Fibroblast of lung (primary cell): Measurements from ENCODE around the gene TMEM176B. TPM values are rescaled to one million over a fixed set of nuclear protein-coding genes. Genes with fewer than 3 reads are reported as not detected.
A peak's percentile ranks its signal among the peaks of the same experiment; 100 is the strongest.

Experiments
- DNase-seq, 2 donors: peaks; one replicate each; pipeline versions ENCODE4 v3.0.0 to v3.0.0-alpha.2; 2010; ENCODE audit warnings: low read depth in 2 of 2
- H2AFZ ChIP-seq: 2 replicates; pipeline ENCODE4 v1.5.1; 2012; ENCODE audit warnings: low read length, control low read depth, inconsistent platforms
- H3K27ac ChIP-seq: 2 replicates; pipeline ENCODE4 v1.5.1; 2011; ENCODE audit warnings: low read length, control low read depth; ENCODE audit not compliant: insufficient read depth
- H3K27me3 ChIP-seq: 2 replicates; pipeline ENCODE4 v1.5.1; 2011; ENCODE audit warnings: mild to moderate bottlenecking, low read length; ENCODE audit not compliant: control insufficient read depth, insufficient read depth
- H3K36me3 ChIP-seq: 2 replicates; pipeline ENCODE4 v1.5.1; 2011; ENCODE audit warnings: low read length; ENCODE audit not compliant: control insufficient read depth, insufficient read depth
- H3K4me1 ChIP-seq: 2 replicates; pipeline ENCODE4 v1.5.1; 2011; ENCODE audit warnings: low read length; ENCODE audit not compliant: control insufficient read depth, insufficient read depth; ENCODE audit errors: extremely low read depth
- H3K4me2 ChIP-seq: 2 replicates; pipeline ENCODE4 v1.5.1; 2011; ENCODE audit warnings: low read length, control low read depth; ENCODE audit not compliant: insufficient read depth; ENCODE audit errors: extremely low read depth
- H3K4me3 ChIP-seq, 4 experiments: fragments of 200-600 bp in 1 of 4; sonication (generic) in 1 of 4; replicated peaks in 1 of 4; 2 replicates each; pipeline ENCODE4 v1.5.1; 2011 to 2016; ENCODE audit warnings: low read length in 4 of 4, low read depth in 3 of 4, mild to moderate bottlenecking in 3 of 4, control low read depth in 2 of 4, inconsistent platforms in 1 of 4, mixed read lengths in 1 of 4; ENCODE audit not compliant: insufficient read depth in 1 of 4; ENCODE audit errors: control extremely low read depth in 1 of 4
- H3K79me2 ChIP-seq: 2 replicates; pipeline ENCODE4 v1.5.1; 2012; ENCODE audit warnings: mild to moderate bottlenecking, low read length, inconsistent platforms; ENCODE audit not compliant: control insufficient read depth, insufficient read depth
- H3K9ac ChIP-seq: 2 replicates; pipeline ENCODE4 v1.5.1; 2011; ENCODE audit warnings: mild to moderate bottlenecking, low read length, control low read depth; ENCODE audit not compliant: insufficient read depth
- H3K9me3 ChIP-seq: 2 replicates; pipeline ENCODE4 v1.5.1; 2012; ENCODE audit warnings: low read depth, low read length; ENCODE audit not compliant: control insufficient read depth, insufficient read depth
- H4K20me1 ChIP-seq: 2 replicates; pipeline ENCODE4 v1.5.1; 2011; ENCODE audit warnings: low read length; ENCODE audit not compliant: control insufficient read depth, insufficient read depth; ENCODE audit errors: extremely low read depth
- CTCF ChIP-seq, 2 donors: IDR thresholded peaks in 1 of 2; conservative IDR thresholded peaks in 1 of 2; 1 replicate in 1 of 2; 2 replicates in 1 of 2; pipeline ENCODE4 v1.5.1; 2011 to 2012; ENCODE audit warnings: low read length in 2 of 2, control low read depth in 1 of 2, inconsistent platforms in 1 of 2, low read depth in 1 of 2, mild to moderate bottlenecking in 1 of 2
- EZH2 ChIP-seq: IDR thresholded peaks from 2 replicates; pipeline ENCODE4 v1.5.1; 2012; ENCODE audit warnings: low read length, control low read depth, mild to moderate bottlenecking; ENCODE audit errors: missing control alignments
- polyA plus RNA-seq, 2 donors: library from polyadenylated mRNA; depleted of rRNA in 1 of 2; stranded (reverse) in 1 of 2; unstranded in 1 of 2; fragments of >200 nt; gene quantifications; 2 replicates each; pipeline ENCODE4 v1.2.1, GENCODE V29; 2011 to 2012; ENCODE audit warnings: missing spikeins in 1 of 2
- total RNA-seq: library from RNA; depleted of rRNA; stranded (reverse); fragments of >200 nt; gene quantifications from 2 replicates; pipeline ENCODE4 v1.2.1, GENCODE V29; 2014

TMEM176B gene
- total and polyA plus RNA-seq, 2 donors (not counting 1 experiment from before 2014, with no cell fraction given), result 0.78 to 26.8 TPM

DNA sequence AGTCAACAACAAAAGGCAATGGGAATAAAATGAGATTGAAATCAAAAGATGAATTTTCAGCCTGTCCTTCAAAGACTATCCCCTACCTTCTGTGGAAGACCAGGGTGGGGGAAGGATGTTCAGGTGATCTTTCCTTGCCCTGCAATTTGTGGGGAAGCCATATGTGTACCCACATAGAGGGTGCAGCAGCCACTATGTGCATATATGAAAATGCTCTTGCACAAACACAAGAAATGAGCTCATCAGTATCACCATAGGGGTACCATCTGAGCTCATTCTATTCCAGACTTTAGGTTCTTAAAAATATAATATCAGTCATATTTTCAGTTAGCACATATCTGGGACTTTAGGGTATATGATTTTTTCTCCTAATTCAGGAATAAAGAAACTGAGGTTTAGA lies 45.2 kb downstream of the TMEM176B start:
- no peaks in the 10 kb centered on the region for H4K20me1 ChIP-seq
- no peak overlapping the region for H2AFZ ChIP-seq
- no peak for DNase-seq
- no peaks in the 10 kb centered on the region for H3K79me2 ChIP-seq
- no peak overlapping the region for H3K9ac ChIP-seq
- H3K4me1 ChIP-seq, result no peaks in the 10 kb centered on the region
- no peak overlapping the region for H3K4me2 ChIP-seq
- H3K27me3 ChIP-seq, result no peaks in the 10 kb centered on the region
- H3K36me3 ChIP-seq, result no peaks in the 10 kb centered on the region
- H3K4me3 ChIP-seq, result no peak overlapping the region
- no peaks in the 10 kb centered on the region for H3K9me3 ChIP-seq
- H3K27ac ChIP-seq, result no peak overlapping the region
- TF ChIP-seq EZH2, result no peak
- TF ChIP-seq CTCF (conservative IDR thresholded peaks at IDR 0.05 in 1 of 2, IDR thresholded peaks at IDR 0.05 in 1 of 2; ENCODE audit: low read depth in 1 of 2, low read length in 2 of 2), result no peak

- no peaks in the 10 kb centered on the region for H3K9me3 ChIP-seq
- DNase-seq, result no peak
- no peak overlapping the region for H3K9ac ChIP-seq
- H2AFZ ChIP-seq, result no peak overlapping the region
- H3K27me3 ChIP-seq, result no peaks in the 10 kb centered on the region
- H3K27ac ChIP-seq, result no peak overlapping the region
- no peak overlapping the region for H3K4me2 ChIP-seq
- H3K36me3 ChIP-seq, result no peaks in the 10 kb centered on the region
- H3K79me2 ChIP-seq, result no peaks in the 10 kb centered on the region
- H3K4me3 ChIP-seq, result no peak overlapping the region
- TF ChIP-seq CTCF (conservative IDR thresholded peaks at IDR 0.05 in 1 of 2, IDR thresholded peaks at IDR 0.05 in 1 of 2; ENCODE audit: low read depth in 1 of 2, low read length in 2 of 2), result peak in 1 of 2 donors; percentile 6
- TF ChIP-seq EZH2, result no peak
- H3K4me1 ChIP-seq, result no peaks in the 10 kb centered on the region
- H4K20me1 ChIP-seq, result no peaks in the 10 kb centered on the region
These were observed 46.1 kb downstream of the TMEM176B start for GRCh38 chr7:150753826-150754603.

DNA sequence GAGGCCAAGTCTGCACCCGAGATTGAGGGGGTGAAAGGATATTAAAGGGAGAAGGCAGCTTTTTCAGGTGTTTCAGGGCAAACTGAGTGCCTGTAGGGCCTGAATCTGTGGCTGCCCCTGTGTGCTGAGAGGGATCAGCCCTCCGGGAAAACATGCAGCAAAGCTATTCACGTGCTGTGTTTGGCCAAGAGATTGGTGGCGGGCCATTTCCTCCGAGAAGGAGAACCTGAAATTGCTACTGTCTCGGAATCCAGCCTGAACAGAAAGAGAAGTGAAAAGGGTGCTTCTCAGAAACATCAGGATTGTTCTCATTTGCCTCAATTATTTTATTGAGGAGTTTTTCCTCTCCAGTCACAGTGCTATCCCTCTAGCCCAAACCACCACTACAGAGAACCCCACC lies 46.9 kb downstream of the TMEM176B start:
- H3K36me3 ChIP-seq, result no peaks in the 10 kb centered on the region
- H3K4me1 ChIP-seq, result no peaks in the 10 kb centered on the region
- H3K4me2 ChIP-seq, result no peak overlapping the region
- H3K9ac ChIP-seq, result no peak overlapping the region
- no peaks in the 10 kb centered on the region for H3K9me3 ChIP-seq
- H3K27me3 ChIP-seq, result no peaks in the 10 kb centered on the region
- H3K79me2 ChIP-seq, result no peaks in the 10 kb centered on the region
- H3K27ac ChIP-seq, result no peak overlapping the region
- H4K20me1 ChIP-seq, result no peaks in the 10 kb centered on the region
- no peak for TF ChIP-seq EZH2
- TF ChIP-seq CTCF (conservative IDR thresholded peaks at IDR 0.05 in 1 of 2, IDR thresholded peaks at IDR 0.05 in 1 of 2; ENCODE audit: low read depth in 1 of 2, low read length in 2 of 2), result no peak
- DNase-seq, result no peak
- H3K4me3 ChIP-seq, result no peak overlapping the region
- no peak overlapping the region for H2AFZ ChIP-seq
